Measurements from ENCODE around the gene MGAT5B.

Gene MGAT5B

GRCh38 chr17:76909971-76910760 lies 42.0 kb downstream of the MGAT5B start:
- DNase-seq, result no peak

GRCh38 chr17:76911299-76912017 lies 43.3 kb downstream of the MGAT5B start:
- peak; percentile 84 for DNase-seq

- peak; percentile 43 for DNase-seq
Measured at GRCh38 chr17:76912421-76913164, 44.4 kb downstream of the MGAT5B start.

- no peak for DNase-seq
Measured at GRCh38 chr17:76914937-76915336, 46.7 kb downstream of the MGAT5B start.

GRCh38 chr17:76915840-76916510 lies 47.8 kb downstream of the MGAT5B start:
- DNase-seq, result no peak

GRCh38 chr17:76917829-76918228 lies 49.6 kb downstream of the MGAT5B start:
- DNase-seq, result no peak

GRCh38 chr17:76918811-76919210 lies 50.6 kb downstream of the MGAT5B start:
- DNase-seq, result no peak

GRCh38 chr17:76920364-76921139 lies 52.3 kb downstream of the MGAT5B start:
- DNase-seq, result no peak

- DNase-seq, result no peak
Measured at GRCh38 chr17:76921340-76922036, 53.3 kb downstream of the MGAT5B start.

GRCh38 chr17:76922084-76922483 lies 53.9 kb downstream of the MGAT5B start:
- no peak for DNase-seq

- no peak for DNase-seq
Measured at GRCh38 chr17:76922967-76923366, 54.8 kb downstream of the MGAT5B start.

- DNase-seq, result no peak
Measured at GRCh38 chr17:76923491-76923890, 55.3 kb downstream of the MGAT5B start.

- peak; percentile 43 for DNase-seq
Measured at GRCh38 chr17:76924345-76925342, 56.4 kb downstream of the MGAT5B start.

GRCh38 chr17:76925441-76925891 lies 57.3 kb downstream of the MGAT5B start:
- DNase-seq, result no peak

- no peak for DNase-seq
Measured at GRCh38 chr17:76926237-76926866, 58.1 kb downstream of the MGAT5B start.

- DNase-seq, result peak; percentile 38
Measured at GRCh38 chr17:76927577-76927976, 59.4 kb downstream of the MGAT5B start.

- no peak for DNase-seq
Measured at GRCh38 chr17:76927982-76928381, 59.8 kb downstream of the MGAT5B start.

- no peak for DNase-seq
Measured at GRCh38 chr17:76929148-76929547, 60.9 kb downstream of the MGAT5B start.

GRCh38 chr17:76929601-76930000 lies 61.4 kb downstream of the MGAT5B start:
- DNase-seq, result peak; percentile 59

GRCh38 chr17:76930107-76930506 lies 61.9 kb downstream of the MGAT5B start:
- DNase-seq, result peak; percentile 47

Measured in NCI-H82 (cell line).